ENCODE measurements around the gene NSUN5. TPM values are rescaled to one million over a fixed set of nuclear protein-coding genes. Genes with fewer than 3 reads are reported as not detected.

NSUN5 gene
- total RNA-seq, 1 donor from 2014 or later, result 27.1 TPM

- Histone ChIP-seq H3K27me3 (ENCODE audit: low read depth) (no peaks in the 10 kb centered on the region), H3K27ac (no peak overlapping the region), H3K9me3 (no peaks in the 10 kb centered on the region), H3K36me3 (no peaks in the 10 kb centered on the region), H3K4me3 (no peak overlapping the region), H3K4me1 (no peaks in the 10 kb centered on the region)
- no peak for TF ChIP-seq CTCF (IDR thresholded peaks at IDR 0.05)
- ATAC-seq (no peak), DNase-seq (no peak)
- intact Hi-C loops (cut with DNase I), result no loop called here
These were observed 36.9 kb upstream of the NSUN5 start for GRCh38 chr7:73345538-73345937.

- H3K4me3 ChIP-seq, result no peak overlapping the region
- ATAC-seq (no peak), DNase-seq (no peak)
- no peak for TF ChIP-seq CTCF (IDR thresholded peaks at IDR 0.05)
- no peaks in the 10 kb centered on the region for H3K4me1 ChIP-seq
- no peaks in the 10 kb centered on the region for H3K9me3 ChIP-seq
- H3K27me3 ChIP-seq (ENCODE audit: low read depth), result no peaks in the 10 kb centered on the region
- no peaks in the 10 kb centered on the region for H3K36me3 ChIP-seq
- intact Hi-C loops (cut with DNase I), result no loop called here
- no peak overlapping the region for H3K27ac ChIP-seq
These were observed 35.2 kb upstream of the NSUN5 start for GRCh38 chr7:73343671-73344380.

GRCh38 chr7:73342645-73343044 lies 34.0 kb upstream of the NSUN5 start:
- peak; percentile 57 to 64 for ATAC-seq
- Histone ChIP-seq H3K36me3 (no peaks in the 10 kb centered on the region), H3K27me3 (ENCODE audit: low read depth) (no peaks in the 10 kb centered on the region), H3K9me3 (no peaks in the 10 kb centered on the region), H3K27ac (no peak overlapping the region), H3K4me3 (no peak overlapping the region), H3K4me1 (no peaks in the 10 kb centered on the region)
- no peak for DNase-seq
- intact Hi-C loops (cut with DNase I), result no loop called here
- peak; percentile 25 for TF ChIP-seq CTCF (IDR thresholded peaks at IDR 0.05)

- H3K9me3 ChIP-seq, result no peaks in the 10 kb centered on the region
- DNase-seq (no peak), ATAC-seq (peak in 1 of 2 donors; percentile 40)
- intact Hi-C loops (cut with DNase I), result no loop called here
- no peaks in the 10 kb centered on the region for H3K36me3 ChIP-seq
- no peak for TF ChIP-seq CTCF (IDR thresholded peaks at IDR 0.05)
- no peak overlapping the region for H3K27ac ChIP-seq
- H3K4me3 ChIP-seq, result no peak overlapping the region
- no peaks in the 10 kb centered on the region for H3K27me3 ChIP-seq (ENCODE audit: low read depth)
- H3K4me1 ChIP-seq, result no peaks in the 10 kb centered on the region
These were observed 33.3 kb upstream of the NSUN5 start for GRCh38 chr7:73341877-73342276.

GRCh38 chr7:73340514-73340913 lies 31.9 kb upstream of the NSUN5 start:
- no peak overlapping the region for H3K27ac ChIP-seq
- intact Hi-C loops (cut with DNase I), result no loop called here
- H3K4me1 ChIP-seq, result no peaks in the 10 kb centered on the region
- no peaks in the 10 kb centered on the region for H3K9me3 ChIP-seq
- no peaks in the 10 kb centered on the region for H3K36me3 ChIP-seq
- no peak overlapping the region for H3K4me3 ChIP-seq
- no peak for TF ChIP-seq CTCF (IDR thresholded peaks at IDR 0.05)
- ATAC-seq (no peak), DNase-seq (no peak)
- H3K27me3 ChIP-seq (ENCODE audit: low read depth), result no peaks in the 10 kb centered on the region

All from lower lobe of right lung (tissue), 2 donors.